GM19099 (cell line): ENCODE data around the gene CTNND2.

Experiments
- POLR2A ChIP-seq: IDR thresholded peaks from 3 replicates; pipeline ENCODE4 v1.6.1; 2011; ENCODE audit warnings: low read depth; ENCODE audit not compliant: insufficient read length; ENCODE audit errors: extremely low read depth

The CTNND2 gene

GRCh38 chr5:11684607-11685006, 219.6 kb downstream of the CTNND2 start:
- TF ChIP-seq POLR2A, result no peak

- no peak for TF ChIP-seq POLR2A
Measured at GRCh38 chr5:11683666-11684065, 220.6 kb downstream of the CTNND2 start.

- TF ChIP-seq POLR2A, result no peak
Measured at GRCh38 chr5:11681796-11682195, 222.4 kb downstream of the CTNND2 start.

- TF ChIP-seq POLR2A, result no peak
Measured at GRCh38 chr5:11679676-11680075, 224.6 kb downstream of the CTNND2 start.

GRCh38 chr5:11675184-11675583, 229.1 kb downstream of the CTNND2 start:
- no peak for TF ChIP-seq POLR2A

- TF ChIP-seq POLR2A, result no peak
Measured at GRCh38 chr5:11672385-11673085, 231.7 kb downstream of the CTNND2 start.

- TF ChIP-seq POLR2A, result no peak
Measured at GRCh38 chr5:11658376-11658775, 245.9 kb downstream of the CTNND2 start.

- no peak for TF ChIP-seq POLR2A
Measured at GRCh38 chr5:11656916-11657315, 247.3 kb downstream of the CTNND2 start.

GRCh38 chr5:11655681-11656080, 248.6 kb downstream of the CTNND2 start:
- TF ChIP-seq POLR2A, result no peak

- TF ChIP-seq POLR2A, result no peak
Measured at GRCh38 chr5:11650936-11651335, 253.3 kb downstream of the CTNND2 start.

GRCh38 chr5:11646141-11646540, 258.1 kb downstream of the CTNND2 start:
- no peak for TF ChIP-seq POLR2A

GRCh38 chr5:11642438-11642837, 261.8 kb downstream of the CTNND2 start:
- TF ChIP-seq POLR2A, result no peak

GRCh38 chr5:11640158-11640873, 263.9 kb downstream of the CTNND2 start:
- TF ChIP-seq POLR2A, result no peak

- no peak for TF ChIP-seq POLR2A
Measured at GRCh38 chr5:11622785-11623184, 281.5 kb downstream of the CTNND2 start.

- TF ChIP-seq POLR2A, result no peak
Measured at GRCh38 chr5:11620172-11620571, 284.1 kb downstream of the CTNND2 start.

- no peak for TF ChIP-seq POLR2A
Measured at GRCh38 chr5:11619339-11620024, 284.8 kb downstream of the CTNND2 start.
